Measurements from ENCODE around the gene NCKIPSD.

Gene NCKIPSD

GRCh38 chr3:48642605-48643004, 43.1 kb downstream of the NCKIPSD start:
- DNase-seq, result no peak

GRCh38 chr3:48641396-48641795, 44.3 kb downstream of the NCKIPSD start:
- no peak for DNase-seq

GRCh38 chr3:48639944-48640606, 45.6 kb downstream of the NCKIPSD start:
- no peak for DNase-seq

- DNase-seq, result no peak
Measured at GRCh38 chr3:48637305-48637704, 48.4 kb downstream of the NCKIPSD start.

GRCh38 chr3:48636149-48636655, 49.5 kb downstream of the NCKIPSD start:
- no peak for DNase-seq

- peak; percentile 94 for DNase-seq
Measured at GRCh38 chr3:48635222-48636021, 50.3 kb downstream of the NCKIPSD start, which contains the start of gene SLC26A6. TSS of gene SLC26A6 (minus strand) at chr3:48635461. CDS start at chr3:48635393, 68 bp downstream.

- peak; percentile 23 for DNase-seq
Measured at GRCh38 chr3:48634661-48635221, 51.0 kb downstream of the NCKIPSD start.

- DNase-seq, result no peak
Measured at GRCh38 chr3:48633743-48634142, 52.0 kb downstream of the NCKIPSD start.

- DNase-seq, result no peak
Measured at GRCh38 chr3:48633256-48633655, 52.5 kb downstream of the NCKIPSD start.

- no peak for DNase-seq
Measured at GRCh38 chr3:48631516-48632448, 53.9 kb downstream of the NCKIPSD start.

- DNase-seq, result no peak
Measured at GRCh38 chr3:48630833-48631232, 54.9 kb downstream of the NCKIPSD start.

GRCh38 chr3:48630407-48630806, 55.3 kb downstream of the NCKIPSD start:
- no peak for DNase-seq

GRCh38 chr3:48629894-48630293, 55.8 kb downstream of the NCKIPSD start:
- no peak for DNase-seq

GRCh38 chr3:48628277-48629017, 57.3 kb downstream of the NCKIPSD start:
- no peak for DNase-seq

- no peak for DNase-seq
Measured at GRCh38 chr3:48625600-48625999, 60.1 kb downstream of the NCKIPSD start.

- no peak for DNase-seq
Measured at GRCh38 chr3:48624767-48625166, 60.9 kb downstream of the NCKIPSD start.

- no peak for DNase-seq
Measured at GRCh38 chr3:48623851-48624547, 61.7 kb downstream of the NCKIPSD start.

All from GDM1 (cell line).